K562 (cell line): ENCODE measurements around the gene CAPN7. TPM values are rescaled to one million over a fixed set of nuclear protein-coding genes. Genes with fewer than 3 reads are reported as not detected.

ENCODE experiments used
- HEY1 ChIP-seq: fragments of 250-450 bp; sonication (Bioruptor Pico); IDR thresholded peaks from 2 replicates; pipeline ENCODE4 v1.5.0; 2020; ENCODE audit warnings: mild to moderate bottlenecking, moderate library complexity, borderline replicate concordance
- JUN ChIP-seq, 2 experiments: sonication (generic) in 1 of 2; formaldehyde crosslinking in 1 of 2; IDR thresholded peaks; 2 replicates each; pipeline versions ENCODE4 v1.6.1 to v1.8.0; 2012 to 2022; ENCODE audit warnings: borderline replicate concordance in 2 of 2, mild to moderate bottlenecking in 2 of 2, improper control_type of control experiment in 1 of 2, low read depth in 1 of 2, low read length in 1 of 2, missing genetic modification reagents in 1 of 2
- LCOR ChIP-seq: sonication (generic); formaldehyde crosslinking; IDR thresholded peaks from 2 replicates; pipeline ENCODE4 v1.8.0; 2022; ENCODE audit warnings: mild to moderate bottlenecking, missing genetic modification reagents
- MED1 ChIP-seq: sonication (generic); formaldehyde crosslinking; IDR thresholded peaks from 2 replicates; pipeline ENCODE4 v1.8.1; 2023; ENCODE audit warnings: missing genetic modification reagents, borderline replicate concordance
- NBN ChIP-seq: fragments of 450-650 bp; IDR thresholded peaks from 2 replicates; pipeline ENCODE4 v1.6.1; 2016; ENCODE audit warnings: low read depth, mild to moderate bottlenecking
- NR2C2 ChIP-seq, 2 experiments: fragments of 200-800 bp in 1 of 2; sonication (Bioruptor generic) in 1 of 2; sonication (generic) in 1 of 2; formaldehyde crosslinking in 1 of 2; IDR thresholded peaks; 2 replicates each; pipeline versions ENCODE4 v1.6.1 to v1.8.0; 2016 to 2022; ENCODE audit warnings: mild to moderate bottlenecking in 1 of 2, missing compliant biosample characterization in 1 of 2, missing genetic modification characterization in 1 of 2, missing genetic modification reagents in 1 of 2
- OTX1 ChIP-seq: fragments of 450-650 bp; formaldehyde crosslinking; IDR thresholded peaks from 2 replicates; pipeline ENCODE4 v1.4.0; 2022; ENCODE audit warnings: mild to moderate bottlenecking
- RERE ChIP-seq: sonication (generic); formaldehyde crosslinking; IDR thresholded peaks from 2 replicates; pipeline ENCODE4 v1.8.0; 2023; ENCODE audit warnings: missing genetic modification reagents, mild to moderate bottlenecking, borderline replicate concordance
- RREB1 ChIP-seq: fragments of 250-450 bp; sonication (Bioruptor Pico); IDR thresholded peaks from 2 replicates; pipeline ENCODE4 v1.4.0; 2020
- SMAD2 ChIP-seq: fragments of 150-350 bp; IDR thresholded peaks from 2 replicates; pipeline ENCODE4 v1.6.1; 2014; ENCODE audit warnings: low read depth, mild to moderate bottlenecking, low read length
- ZNF316 ChIP-seq: fragments of 450-650 bp; IDR thresholded peaks from 2 replicates; pipeline ENCODE4 v1.6.1; 2016
- polyA plus RNA-seq, 8 experiments: library from polyadenylated mRNA; depleted of rRNA in 4 of 8; stranded (reverse) in 5 of 8; unstranded in 3 of 8; fragments of >200 nt; fragmentation: Nextera tagmentation in 2 of 8; fragmentation: Illumina TruSeq in 1 of 8; extraction: Ambion mirVana in 2 of 8; extraction: Trizol in 1 of 8; gene quantifications; 2 replicates each; pipeline versions ENCODE4 v1.2.1 to v1.2.3, GENCODE V29; 2011 to 2014; ENCODE audit warnings: inconsistent platforms in 1 of 8, missing spikeins in 1 of 8
- total RNA-seq, 7 experiments: library from RNA; depleted of rRNA in 6 of 7; stranded (reverse); fragments of >200 nt in 6 of 7; fragmentation: Illumina TruSeq in 2 of 7; extraction: Trizol in 2 of 7; gene quantifications; 2 replicates each; pipeline versions ENCODE4 v1.2.1 to v1.2.3, GENCODE V29; 2011 to 2021; ENCODE audit warnings: low replicate concordance in 1 of 7
- TF ChIP-seq, protein P1 (sequence below): sonication (generic); formaldehyde crosslinking; IDR thresholded peaks from 2 replicates; pipeline ENCODE4 v1.9.0; 2022; ENCODE audit warnings: mild to moderate bottlenecking, missing genetic modification reagents

The CAPN7 gene
- total and polyA plus RNA-seq, 9 of the 15 experiments (the other 6 are each of a cell fraction or from before 2014, with no cell fraction given) = 6.5 to 42.7 (median 32.7) TPM

DNA sequence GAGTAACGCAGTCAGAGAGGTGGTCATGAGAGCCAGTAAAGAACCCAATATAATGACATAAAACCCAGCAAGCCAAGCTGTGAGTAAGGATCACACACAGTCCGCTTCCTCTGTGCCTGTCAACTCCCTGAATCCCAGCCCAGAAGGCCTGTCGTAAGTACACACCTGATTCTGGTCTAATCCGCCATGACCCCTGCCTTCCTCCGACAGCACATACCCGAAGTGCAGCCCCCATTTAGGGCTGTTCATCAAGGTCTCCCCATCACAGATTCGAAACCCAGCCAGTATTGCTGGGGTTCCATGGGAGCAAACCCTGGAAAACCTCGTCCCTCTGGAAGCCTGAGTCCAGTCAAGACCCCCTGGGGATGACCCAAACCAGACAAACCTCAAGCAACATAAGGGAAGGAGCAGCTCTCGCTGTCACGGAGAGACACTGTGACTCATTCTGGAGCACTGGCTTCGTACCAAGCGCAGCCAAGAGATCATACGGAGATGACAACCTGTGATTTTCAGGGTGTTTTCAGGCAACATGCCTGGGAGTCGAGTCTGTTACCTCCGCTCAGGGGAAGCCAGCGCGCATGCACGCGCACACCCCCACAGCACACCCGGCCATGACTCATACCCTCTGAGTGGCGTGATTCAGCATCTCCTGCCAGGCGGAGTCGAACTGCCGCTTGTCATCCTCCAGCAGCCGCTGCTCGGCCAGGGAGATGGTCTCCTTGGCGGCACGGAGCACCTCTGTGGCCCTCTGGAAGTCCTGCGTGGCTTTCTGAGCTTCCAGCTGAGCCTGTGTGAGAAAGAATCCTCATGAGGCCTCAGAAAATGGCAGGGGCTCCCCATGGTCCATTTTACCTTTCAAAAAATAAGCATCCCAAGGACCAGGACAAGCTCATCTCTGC, 63.3 kb downstream of the CAPN7 start (continued):
- TF ChIP-seq MED1 (CRISPR knock-in tag) = no peak
- TF ChIP-seq SMAD2 = no peak
- TF ChIP-seq ZNF316 = peak; percentile 99
- TF ChIP-seq OTX1 (CRISPR knock-in tag) = peak; percentile 80
- TF ChIP-seq LCOR (CRISPR knock-in tag) = peak; percentile 83; the same call in 1 of the 2 replicates
- peak; percentile 88; the same call in 1 of the 2 replicates for TF ChIP-seq RREB1 (CRISPR knock-in tag)
- TF ChIP-seq, protein P1, sequence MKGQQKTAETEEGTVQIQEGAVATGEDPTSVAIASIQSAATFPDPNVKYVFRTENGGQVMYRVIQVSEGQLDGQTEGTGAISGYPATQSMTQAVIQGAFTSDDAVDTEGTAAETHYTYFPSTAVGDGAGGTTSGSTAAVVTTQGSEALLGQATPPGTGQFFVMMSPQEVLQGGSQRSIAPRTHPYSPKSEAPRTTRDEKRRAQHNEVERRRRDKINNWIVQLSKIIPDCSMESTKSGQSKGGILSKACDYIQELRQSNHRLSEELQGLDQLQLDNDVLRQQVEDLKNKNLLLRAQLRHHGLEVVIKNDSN = peak; percentile 24; the same call in 1 of the 2 replicates
- TF ChIP-seq JUN (IDR thresholded peaks at IDR 0.05; ENCODE audit: borderline replicate concordance, low read depth, low read length) = peak; percentile 99
- peak; percentile 98 for TF ChIP-seq JUN (CRISPR knock-in tag; IDR thresholded peaks at IDR 0.05; ENCODE audit: borderline replicate concordance)
- no peak for TF ChIP-seq HEY1
- TF ChIP-seq NBN = peak; percentile 54; the same call in 1 of the 2 replicates
- TF ChIP-seq RERE (CRISPR knock-in tag) = no peak
- TF ChIP-seq NR2C2 (CRISPR knock-in tag; IDR thresholded peaks at IDR 0.05) = peak; percentile 74; the same call in 1 of the 2 replicates
- peak; percentile 73 for TF ChIP-seq NR2C2 (tag; IDR thresholded peaks at IDR 0.05)
